Neutrophil (primary cell): Measurements from ENCODE around the gene ANAPC1.
"Not testable (repeated sequence)": the region's sequence is repeated elsewhere in the genome, so short reads cannot be mapped to it uniquely, and the experiment has no call there.

ENCODE experiments used
- H3K27ac ChIP-seq: fragments of 200-600 bp; sonication (generic); 2 replicates; pipeline ENCODE4 v1.5.1; 2016; ENCODE audit warnings: mild to moderate bottlenecking, moderate library complexity
- H3K27me3 ChIP-seq: fragments of 200-600 bp; sonication (generic); 2 replicates; pipeline ENCODE4 v1.6.0; 2016; ENCODE audit warnings: mild to moderate bottlenecking
- H3K36me3 ChIP-seq: fragments of 200-600 bp; sonication (generic); 2 replicates; pipeline ENCODE4 v1.5.1; 2017
- H3K4me1 ChIP-seq, 2 experiments: fragments of 200-600 bp in 1 of 2; sonication (generic) in 1 of 2; 1 replicate in 1 of 2; 2 replicates in 1 of 2; pipeline versions ENCODE4 v1.5.1 to v1.6.1; 2013 to 2016; ENCODE audit warnings: low read depth in 1 of 2, low read length in 1 of 2, mild to moderate bottlenecking in 1 of 2, moderate library complexity in 1 of 2; ENCODE audit not compliant: control insufficient read depth in 1 of 2, insufficient read depth in 1 of 2
- H3K4me3 ChIP-seq, 2 experiments: fragments of 200-600 bp in 1 of 2; sonication (generic) in 1 of 2; 1 replicate in 1 of 2; 2 replicates in 1 of 2; pipeline ENCODE4 v1.5.1; 2013 to 2016; ENCODE audit warnings: low read depth in 1 of 2, low read length in 1 of 2, mild to moderate bottlenecking in 1 of 2, moderate library complexity in 1 of 2
- H3K9me3 ChIP-seq: fragments of 200-600 bp; sonication (generic); 2 replicates; pipeline ENCODE4 v1.5.1; 2016
- CTCF ChIP-seq: fragments of 200-600 bp; sonication (generic); IDR thresholded peaks from 2 replicates; pipeline ENCODE4 v1.5.1; 2016; ENCODE audit warnings: antibody characterized with exemption

The ANAPC1 gene

GRCh38 chr2:111908578-111908977 lies 24.6 kb upstream of the ANAPC1 start:
- TF ChIP-seq CTCF, result no peak
- H3K27ac ChIP-seq, result no peak overlapping the region
- H3K4me1 ChIP-seq, result peaks cover 6% of the 10 kb centered on the region in 2 experiments
- H3K27me3 ChIP-seq, result no peaks in the 10 kb centered on the region
- no peaks in the 10 kb centered on the region for H3K36me3 ChIP-seq
- no peaks in the 10 kb centered on the region for H3K9me3 ChIP-seq
- H3K4me3 ChIP-seq, result no peak overlapping the region

- no peaks in the 10 kb centered on the region for H3K36me3 ChIP-seq
- no peaks in the 10 kb centered on the region for H3K4me1 ChIP-seq
- H3K9me3 ChIP-seq, result no peaks in the 10 kb centered on the region
- H3K27me3 ChIP-seq, result peaks cover under 1% of the 10 kb centered on the region
- H3K27ac ChIP-seq, result no peak overlapping the region
- no peak for TF ChIP-seq CTCF
- no peak overlapping the region for H3K4me3 ChIP-seq
Observed at GRCh38 chr2:111905990-111906735, 22.2 kb upstream of the ANAPC1 start.

GRCh38 chr2:111905475-111905869 lies 21.5 kb upstream of the ANAPC1 start:
- not testable (repeated sequence) for H3K4me1 ChIP-seq, H3K27me3 ChIP-seq, H3K9me3 ChIP-seq, H3K4me3 ChIP-seq, H3K36me3 ChIP-seq, H3K27ac ChIP-seq

- Histone ChIP-seq H3K27me3 (peaks cover 13% of the 10 kb centered on the region), H3K4me1 (no peaks in the 10 kb centered on the region), H3K9me3 (no peaks in the 10 kb centered on the region), H3K36me3 (no peaks in the 10 kb centered on the region), H3K27ac (no peak overlapping the region), H3K4me3 (no peak overlapping the region)
- TF ChIP-seq CTCF, result no peak
Observed at GRCh38 chr2:111904726-111905474, 20.9 kb upstream of the ANAPC1 start.

GRCh38 chr2:111903930-111904439 lies 20.0 kb upstream of the ANAPC1 start:
- Histone ChIP-seq H3K27me3 (peaks cover 22% of the 10 kb centered on the region), H3K9me3 (no peaks in the 10 kb centered on the region), H3K27ac (no peak overlapping the region), H3K36me3 (no peaks in the 10 kb centered on the region), H3K4me3 (no peak overlapping the region), H3K4me1 (peaks cover 5 to 8% of the 10 kb centered on the region in 2 experiments)
- TF ChIP-seq CTCF, result no peak

GRCh38 chr2:111903516-111903915 lies 19.5 kb upstream of the ANAPC1 start:
- peaks cover 8 to 13% of the 10 kb centered on the region in 2 experiments for H3K4me1 ChIP-seq
- no peaks in the 10 kb centered on the region for H3K36me3 ChIP-seq
- no peak overlapping the region for H3K4me3 ChIP-seq
- peaks cover 27% of the 10 kb centered on the region for H3K27me3 ChIP-seq
- TF ChIP-seq CTCF, result no peak
- H3K9me3 ChIP-seq, result no peaks in the 10 kb centered on the region
- H3K27ac ChIP-seq, result no peak overlapping the region
